NCI-H1930 (cell line): Measurements from ENCODE around the gene TMIE.

Experiments
- DNase-seq, 2 experiments: peaks; one replicate each; lab custom pipeline; 2025; lab: John Stamatoyannopoulos, UW

The TMIE gene

GRCh38 chr3:46708401-46709156 is 7.4 kb downstream of the TMIE start:
- DNase-seq: no peak

DNA sequence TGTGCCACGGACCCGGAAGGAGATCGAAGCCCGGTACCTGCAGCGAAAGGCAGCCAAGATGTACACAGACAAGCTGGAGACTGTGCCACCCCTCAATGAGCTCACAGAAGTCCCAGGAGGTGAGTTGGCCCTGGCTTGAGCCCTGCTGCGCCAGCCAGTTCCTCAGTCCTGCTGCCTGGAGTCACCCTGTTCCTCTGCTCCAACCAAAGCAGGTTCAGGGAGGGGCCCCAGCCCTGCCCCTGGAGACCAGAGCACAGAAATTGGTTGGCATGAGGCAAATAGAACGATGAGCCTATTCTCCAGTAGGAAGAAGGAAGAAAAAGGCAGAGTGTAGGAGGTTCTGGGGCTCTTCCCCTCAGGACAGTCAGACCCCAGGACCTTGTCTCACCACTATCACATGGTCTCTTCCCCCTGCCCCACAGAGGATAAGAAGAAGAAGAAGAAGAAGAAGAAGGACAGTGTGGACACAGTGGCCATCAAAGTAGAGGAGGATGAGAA is 8.0 kb downstream of the TMIE start:
- DNase-seq: no peak

DNA sequence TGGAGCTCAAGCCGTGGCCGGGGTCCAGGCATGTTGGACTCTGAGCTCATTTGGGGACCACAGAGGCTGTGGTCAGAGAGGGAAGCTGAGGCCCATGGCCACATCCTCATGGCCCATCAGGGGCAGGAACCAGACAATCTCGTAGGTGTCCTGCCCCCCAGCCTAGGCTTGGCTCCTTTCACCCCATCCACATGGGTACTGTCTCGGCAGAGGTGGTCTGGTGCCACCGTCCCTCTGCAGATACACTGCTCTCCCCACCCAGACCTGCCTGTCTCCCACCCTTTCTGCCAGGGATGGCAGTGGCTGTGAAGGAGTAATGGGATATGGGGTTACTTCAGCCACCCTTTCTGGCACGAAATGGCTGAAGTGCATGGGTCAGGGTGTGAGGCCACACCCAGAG is 8.5 kb downstream of the TMIE start:
- no peak for DNase-seq

DNA sequence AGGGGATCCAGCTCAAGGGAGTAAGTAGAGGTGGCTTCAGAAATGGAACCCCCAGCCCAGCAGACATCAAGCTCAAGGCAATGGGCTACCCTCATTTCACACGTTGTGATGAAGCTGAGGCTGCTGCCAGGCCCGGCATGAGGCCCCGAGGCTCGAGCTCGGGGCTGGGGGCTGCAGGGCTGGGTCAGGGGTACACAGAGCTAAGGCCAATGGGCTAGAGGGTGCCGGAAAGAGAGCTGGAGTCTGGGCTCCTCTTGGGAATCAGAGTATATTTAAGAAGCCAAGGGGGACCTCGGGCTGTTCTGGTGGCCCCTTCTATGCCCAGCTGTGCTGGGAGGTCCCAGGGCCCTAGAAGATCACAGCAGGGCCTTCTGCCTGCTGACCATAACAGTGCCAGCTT is 9.0 kb downstream of the TMIE start:
- DNase-seq: no peak

DNA sequence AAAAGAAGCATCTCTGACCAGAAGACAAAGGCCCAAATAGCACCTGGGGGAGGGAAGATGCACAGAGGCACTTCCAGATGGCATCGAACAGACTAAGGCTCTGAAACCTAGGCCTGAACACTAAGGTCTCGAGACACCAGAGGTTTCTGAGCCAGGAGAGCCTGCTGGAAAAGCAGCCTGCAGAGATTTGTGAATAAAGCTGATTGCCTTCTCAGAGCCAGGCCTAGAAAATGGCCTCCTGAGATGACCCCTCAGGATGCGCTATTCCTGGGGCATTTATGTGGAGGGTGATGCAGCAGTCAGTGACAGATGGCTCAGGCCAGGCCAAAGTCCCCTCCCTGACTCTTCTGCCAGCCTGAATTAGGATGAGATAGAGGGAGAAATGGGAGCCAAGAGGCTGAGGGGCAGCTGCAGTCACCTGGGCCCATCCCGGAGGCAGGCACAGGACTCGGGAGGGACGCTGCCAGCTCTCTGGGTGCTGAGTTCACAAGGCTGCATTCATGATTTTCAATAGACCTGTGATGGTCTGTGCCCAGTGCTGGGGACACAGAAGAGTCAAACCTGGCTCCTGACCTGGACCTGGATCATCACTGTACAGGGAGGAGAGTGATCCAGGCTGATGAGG is 9.6 kb downstream of the TMIE start:
- DNase-seq: no peak

GRCh38 chr3:46711305-46711704 is 10.1 kb downstream of the TMIE start:
- DNase-seq: no peak

DNA sequence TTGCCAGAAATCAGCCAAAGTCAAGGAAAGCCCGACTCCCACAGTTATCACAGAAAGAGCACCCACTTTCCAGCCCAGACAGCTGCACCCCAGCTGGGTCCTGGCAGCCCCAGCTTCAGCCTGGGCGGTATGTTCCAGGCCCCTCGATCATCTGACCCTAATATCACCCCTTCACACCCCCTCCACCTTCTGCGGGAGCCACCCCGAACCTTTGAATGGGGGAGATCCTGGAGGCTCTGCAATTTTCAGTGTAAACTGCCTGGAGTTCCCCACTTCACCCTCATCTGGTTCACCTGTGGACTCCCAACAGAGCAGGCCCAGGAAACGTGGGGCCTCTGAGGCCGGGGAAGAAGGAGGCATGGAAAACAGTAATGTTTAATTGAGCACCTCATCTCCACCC is 10.6 kb downstream of the TMIE start:
- no peak for DNase-seq

GRCh38 chr3:46712191-46713049 is 11.2 kb downstream of the TMIE start:
- no peak for DNase-seq

DNA sequence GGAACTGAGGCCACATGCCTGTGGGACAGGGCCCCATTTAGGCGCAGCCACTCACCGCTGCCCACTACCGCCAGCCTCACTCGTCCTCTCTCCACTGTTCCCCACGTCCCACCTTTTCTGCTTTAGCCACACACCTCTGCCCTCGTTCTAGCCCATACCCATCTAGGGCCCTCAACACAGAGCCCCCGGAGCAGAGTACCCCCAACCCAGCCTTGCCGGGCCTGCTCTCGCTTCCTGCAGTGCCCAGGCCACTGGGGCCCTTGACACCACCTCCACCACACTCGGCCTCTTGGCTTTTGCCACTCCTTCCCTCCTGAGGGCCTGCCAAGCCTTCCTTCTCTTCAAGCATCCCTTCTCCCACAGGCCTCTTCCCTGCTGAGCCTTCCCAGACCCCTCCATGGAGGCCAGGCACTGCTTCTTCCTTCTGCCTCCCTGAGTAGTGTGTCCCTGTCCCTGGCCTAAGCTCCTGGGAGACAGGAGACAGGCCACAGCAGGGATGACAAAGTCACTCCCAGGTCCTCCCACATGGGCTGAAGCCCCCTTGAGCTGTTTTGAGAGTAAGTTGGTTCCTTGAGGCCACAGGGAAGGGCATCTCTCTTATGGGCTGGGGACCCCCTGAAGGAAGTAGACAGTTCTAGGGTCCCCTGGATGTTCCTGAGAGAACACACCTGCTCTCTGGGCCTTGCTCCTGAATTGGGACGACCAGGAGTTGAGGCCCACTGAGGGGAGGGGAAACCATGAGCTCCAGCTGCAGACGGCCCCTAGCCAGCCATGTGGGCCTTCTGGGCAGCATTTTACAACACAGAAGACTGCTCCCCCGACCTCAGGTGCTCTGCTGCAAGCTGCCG is 12.1 kb downstream of the TMIE start:
- DNase-seq: no peak

- no peak for DNase-seq
Measured at GRCh38 chr3:46713898-46714552, 12.8 kb downstream of the TMIE start.

- DNase-seq: no peak
Measured at GRCh38 chr3:46714728-46715506, 13.7 kb downstream of the TMIE start.

GRCh38 chr3:46715507-46716175 is 14.4 kb downstream of the TMIE start:
- DNase-seq: no peak

- DNase-seq: no peak
Measured at GRCh38 chr3:46716461-46717441, 15.6 kb downstream of the TMIE start.

GRCh38 chr3:46717447-46718231 is 16.4 kb downstream of the TMIE start, which contains the start of gene PRSS50:
Gene PRSS50 (minus strand): TSS chr3:46717869. CDS start chr3:46717824, 45 bp downstream.
- peak; percentile 36 to 63 for DNase-seq

DNA sequence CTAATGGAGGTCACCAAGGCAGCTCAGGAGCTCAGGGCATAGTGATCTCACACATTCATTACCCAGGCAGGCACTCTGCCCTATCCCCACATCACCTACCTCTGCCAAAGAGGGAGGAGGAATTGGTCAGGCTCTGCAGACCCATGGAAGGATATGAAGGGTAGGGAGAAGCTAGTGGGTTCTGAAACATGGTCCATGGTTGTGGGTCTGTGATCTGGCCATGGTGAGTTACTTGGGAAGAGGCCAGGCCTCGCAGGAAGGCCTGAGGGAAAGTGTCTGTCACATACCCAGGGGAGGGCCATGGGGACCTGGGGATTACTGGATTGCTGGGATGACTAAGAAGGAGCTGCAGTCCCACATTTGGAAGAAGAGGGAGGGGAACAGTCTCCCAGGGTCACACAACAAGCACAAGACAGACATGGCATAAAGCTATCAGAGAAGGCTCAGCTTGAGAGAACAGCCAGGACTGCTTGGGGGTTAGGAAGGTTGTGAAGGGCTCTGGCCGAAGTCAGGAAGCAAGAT is 17.9 kb downstream of the TMIE start:
- no peak for DNase-seq

GRCh38 chr3:46719735-46720271 is 18.6 kb downstream of the TMIE start:
- DNase-seq: no peak

DNA sequence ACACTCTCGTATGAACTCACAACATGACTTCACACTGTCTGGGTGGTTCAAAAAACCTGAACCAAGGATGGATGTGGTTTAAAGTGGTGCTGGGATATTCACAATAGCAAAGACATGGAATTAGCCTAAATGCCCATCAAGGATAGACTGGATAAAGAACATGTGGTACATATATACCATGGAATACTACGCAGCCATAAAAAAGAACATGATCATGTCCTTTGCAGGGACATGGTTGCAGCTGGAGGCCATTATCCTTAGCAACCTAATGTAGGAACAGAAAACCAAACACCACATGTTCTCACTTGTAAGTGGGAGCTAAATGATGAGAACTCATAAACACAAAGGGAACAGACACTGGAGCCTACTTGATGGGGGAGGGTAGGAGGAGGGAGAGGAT is 19.8 kb downstream of the TMIE start:
- no peak for DNase-seq
